Panc1 (cell line): ENCODE data around the gene POLR3GL.

ENCODE experiments used
- CTCF ChIP-seq: fragments of 450-650 bp; IDR thresholded peaks from 2 replicates; pipeline ENCODE4 v1.5.1; 2017; ENCODE audit warnings: mild to moderate bottlenecking
- POLR2AphosphoS5 ChIP-seq: IDR thresholded peaks from 2 replicates; pipeline ENCODE4 v1.6.1; 2012; ENCODE audit warnings: mild to moderate bottlenecking, low read depth, low read length, moderate library complexity
- REST ChIP-seq, 2 experiments: IDR thresholded peaks; 2 replicates each; pipeline ENCODE4 v1.6.1; 2011 to 2012; ENCODE audit warnings: low read depth in 2 of 2, control low read depth in 1 of 2, low read length in 1 of 2, mild to moderate bottlenecking in 1 of 2, moderate library complexity in 1 of 2; ENCODE audit not compliant: insufficient read depth in 1 of 2
- SIN3A ChIP-seq: IDR thresholded peaks from 2 replicates; pipeline ENCODE4 v1.6.1; 2012; ENCODE audit warnings: low read depth, mild to moderate bottlenecking, low read length, moderate library complexity, borderline replicate concordance; ENCODE audit not compliant: insufficient read depth
- TCF7L2 ChIP-seq: IDR thresholded peaks from 2 replicates; pipeline ENCODE4 v1.6.1; 2011; ENCODE audit warnings: mild to moderate bottlenecking, low read depth, low read length, inconsistent platforms

GRCh38 chr1:145985129-145985501, 20.6 kb downstream of the POLR3GL start:
- TF ChIP-seq CTCF (no peak), TCF7L2 (no peak), POLR2AphosphoS5 (no peak), SIN3A (no peak), REST (IDR thresholded peaks at IDR 0.05; ENCODE audit: insufficient read depth in 1 of 2, low read depth in 2 of 2, low read length in 1 of 2) (no peak)
